ENCODE results near the gene TFEB.
A peak's percentile ranks its signal among the peaks of the same experiment; 100 is the strongest.

TFEB gene

GRCh38 chr6:41680182-41680965 lies 55.0 kb downstream of the TFEB start:
- H4K8ac ChIP-seq (ENCODE audit: low read depth, low read length), result no peak overlapping the region
- H3K9ac ChIP-seq (ENCODE audit: low read length), result no peak overlapping the region
- WGBS (ENCODE audit: extremely low coverage, insufficient coverage, low lambda C conversion rate), result no CpG with 5 or more reads among the region's 11 CpGs
- H3K56ac ChIP-seq (ENCODE audit: low read length), result no peak overlapping the region
- H2BK5ac ChIP-seq (ENCODE audit: low read length), result no peak overlapping the region
- no peak overlapping the region for H2BK15ac ChIP-seq (replicated peaks; ENCODE audit: low read depth)
- DNase-seq, result peak; percentile 26
- H3K79me2 ChIP-seq (ENCODE audit: control insufficient read depth, insufficient read depth, low read length), result no peaks in the 10 kb centered on the region
- H3K27me3 ChIP-seq (ENCODE audit: insufficient read depth, low read length, poor library complexity), result no peaks in the 10 kb centered on the region
- no peak overlapping the region for H2BK120ac ChIP-seq (ENCODE audit: low read depth, low read length)
- H3K4ac ChIP-seq (ENCODE audit: low read depth, low read length), result no peak overlapping the region
- no peaks in the 10 kb centered on the region for H3K36me3 ChIP-seq (ENCODE audit: control insufficient read depth, insufficient read depth, low read length)
- H3K18ac ChIP-seq (ENCODE audit: low read length), result no peak overlapping the region
- no peak overlapping the region for H2AK5ac ChIP-seq (ENCODE audit: low read length)
- H3K79me1 ChIP-seq (ENCODE audit: low read length), result no peaks in the 10 kb centered on the region
- no peak overlapping the region for H4K5ac ChIP-seq (ENCODE audit: low read length)
- H3K4me1 ChIP-seq (ENCODE audit: control insufficient read depth, low read depth, low read length), result peaks cover 1% of the 10 kb centered on the region
- no peak overlapping the region for H3K27ac ChIP-seq (ENCODE audit: low read depth, low read length)
- no peak overlapping the region for H3K23ac ChIP-seq (ENCODE audit: low read length)
- no peak overlapping the region for H3K4me2 ChIP-seq (ENCODE audit: low read length)
- no peak overlapping the region for H3K4me3 ChIP-seq (ENCODE audit: low read length)

- no peak overlapping the region for H2BK120ac ChIP-seq (ENCODE audit: low read depth, low read length)
- H2BK15ac ChIP-seq (replicated peaks; ENCODE audit: low read depth), result no peak overlapping the region
- peaks cover 1% of the 10 kb centered on the region for H3K4me1 ChIP-seq (ENCODE audit: control insufficient read depth, low read depth, low read length)
- no peak overlapping the region for H4K5ac ChIP-seq (ENCODE audit: low read length)
- no peak overlapping the region for H3K9ac ChIP-seq (ENCODE audit: low read length)
- H4K8ac ChIP-seq (ENCODE audit: low read depth, low read length), result no peak overlapping the region
- no peaks in the 10 kb centered on the region for H3K36me3 ChIP-seq (ENCODE audit: control insufficient read depth, insufficient read depth, low read length)
- no peak for DNase-seq
- H3K18ac ChIP-seq (ENCODE audit: low read length), result no peak overlapping the region
- no peak overlapping the region for H3K56ac ChIP-seq (ENCODE audit: low read length)
- WGBS (ENCODE audit: extremely low coverage, insufficient coverage, low lambda C conversion rate), result no CpG with 5 or more reads among the region's 9 CpGs
- H3K23ac ChIP-seq (ENCODE audit: low read length), result no peak overlapping the region
- no peak overlapping the region for H3K27ac ChIP-seq (ENCODE audit: low read depth, low read length)
- H2AK5ac ChIP-seq (ENCODE audit: low read length), result no peak overlapping the region
- H3K79me2 ChIP-seq (ENCODE audit: control insufficient read depth, insufficient read depth, low read length), result no peaks in the 10 kb centered on the region
- H3K79me1 ChIP-seq (ENCODE audit: low read length), result no peaks in the 10 kb centered on the region
- H3K4me3 ChIP-seq (ENCODE audit: low read length), result no peak overlapping the region
- no peaks in the 10 kb centered on the region for H3K27me3 ChIP-seq (ENCODE audit: insufficient read depth, low read length, poor library complexity)
- H3K4me2 ChIP-seq (ENCODE audit: low read length), result no peak overlapping the region
- H2BK5ac ChIP-seq (ENCODE audit: low read length), result no peak overlapping the region
- no peak overlapping the region for H3K4ac ChIP-seq (ENCODE audit: low read depth, low read length)
These were observed 55.7 kb downstream of the TFEB start for GRCh38 chr6:41679696-41680095.

DNA sequence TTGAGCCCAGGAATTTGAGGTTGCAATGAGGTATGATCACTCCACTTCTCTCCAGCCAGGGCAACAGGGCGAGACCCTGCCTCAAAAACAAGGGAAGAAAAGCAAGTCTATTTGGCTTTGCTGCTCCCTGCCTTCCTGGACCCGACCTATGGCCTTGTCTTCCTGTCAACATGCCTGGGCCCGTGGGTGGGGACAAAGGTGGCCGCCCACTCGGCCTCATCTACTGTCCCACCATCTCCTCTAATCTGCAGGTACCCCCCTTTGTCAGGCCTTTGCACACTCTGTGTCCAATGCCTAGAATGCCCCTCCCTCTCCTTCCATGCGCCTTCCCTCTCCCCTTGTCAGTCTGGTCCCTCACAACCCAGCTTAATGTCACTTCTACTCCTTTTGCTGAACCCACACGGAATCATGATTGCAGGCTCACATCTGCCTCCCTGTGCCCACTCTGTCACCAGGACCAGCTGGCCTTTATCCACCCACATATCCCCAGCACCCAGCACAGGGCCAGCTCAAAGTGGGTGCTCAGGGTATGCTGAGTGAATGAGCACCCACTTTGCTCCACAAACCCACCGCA lies 56.8 kb downstream of the TFEB start:
- no peak overlapping the region for H3K4ac ChIP-seq (ENCODE audit: low read depth, low read length)
- no peaks in the 10 kb centered on the region for H3K79me1 ChIP-seq (ENCODE audit: low read length)
- H3K27ac ChIP-seq (ENCODE audit: low read depth, low read length), result no peak overlapping the region
- no peak overlapping the region for H2BK5ac ChIP-seq (ENCODE audit: low read length)
- DNase-seq, result no peak
- H3K18ac ChIP-seq (ENCODE audit: low read length), result no peak overlapping the region
- H3K79me2 ChIP-seq (ENCODE audit: control insufficient read depth, insufficient read depth, low read length), result no peaks in the 10 kb centered on the region
- H3K56ac ChIP-seq (ENCODE audit: low read length), result no peak overlapping the region
- no peak overlapping the region for H3K23ac ChIP-seq (ENCODE audit: low read length)
- no peak overlapping the region for H4K8ac ChIP-seq (ENCODE audit: low read depth, low read length)
- H2BK15ac ChIP-seq (replicated peaks; ENCODE audit: low read depth), result no peak overlapping the region
- H2AK5ac ChIP-seq (ENCODE audit: low read length), result no peak overlapping the region
- H3K4me1 ChIP-seq (ENCODE audit: control insufficient read depth, low read depth, low read length), result peaks cover 1% of the 10 kb centered on the region
- H3K4me3 ChIP-seq (ENCODE audit: low read length), result no peak overlapping the region
- no peaks in the 10 kb centered on the region for H3K27me3 ChIP-seq (ENCODE audit: insufficient read depth, low read length, poor library complexity)
- WGBS (ENCODE audit: extremely low coverage, insufficient coverage, low lambda C conversion rate), result no CpG with 5 or more reads among the region's 8 CpGs
- H3K36me3 ChIP-seq (ENCODE audit: control insufficient read depth, insufficient read depth, low read length), result no peaks in the 10 kb centered on the region
- H4K5ac ChIP-seq (ENCODE audit: low read length), result no peak overlapping the region
- H2BK120ac ChIP-seq (ENCODE audit: low read depth, low read length), result no peak overlapping the region
- H3K4me2 ChIP-seq (ENCODE audit: low read length), result no peak overlapping the region
- H3K9ac ChIP-seq (ENCODE audit: low read length), result no peak overlapping the region

DNA sequence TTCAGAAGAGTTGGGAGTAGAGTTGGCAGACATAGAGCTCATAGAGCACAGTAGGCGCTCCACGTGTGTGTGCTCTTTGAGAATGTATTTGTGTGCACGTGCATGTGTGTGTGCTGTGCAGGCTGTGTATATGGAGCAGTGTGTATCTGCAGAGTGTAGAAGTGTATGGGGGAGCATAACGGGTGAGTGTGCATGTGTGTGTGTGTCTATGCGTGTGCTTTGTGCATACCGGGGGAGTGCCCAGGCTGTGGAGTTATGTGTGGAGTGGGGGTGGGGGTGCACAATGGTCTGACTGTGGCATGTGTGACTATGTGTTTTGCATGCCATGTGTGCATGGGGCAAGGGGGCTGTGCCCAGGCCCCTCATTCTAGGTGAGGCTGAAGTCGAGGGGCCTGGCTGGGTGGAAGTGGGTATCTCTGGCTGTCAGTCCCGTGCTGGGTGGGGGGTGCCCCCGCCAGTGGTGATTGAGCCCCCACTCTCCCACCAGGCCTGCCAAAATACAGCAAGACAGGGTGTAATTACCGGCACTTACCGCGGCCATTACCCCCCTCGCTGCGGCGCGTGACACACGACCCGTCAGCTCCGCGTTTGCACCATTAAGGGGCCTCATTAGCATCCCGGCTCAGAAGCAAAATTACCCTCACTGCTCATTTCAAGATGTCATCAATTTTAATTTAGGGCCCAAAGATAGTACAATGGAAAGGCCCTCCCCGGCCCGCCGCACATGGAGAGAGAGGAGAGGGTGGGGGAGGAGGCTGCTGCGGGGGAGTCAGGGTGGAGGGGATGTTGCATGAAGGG lies 58.1 kb downstream of the TFEB start:
- Histone ChIP-seq H3K27me3 (ENCODE audit: insufficient read depth, low read length, poor library complexity) (no peaks in the 10 kb centered on the region), H2AK5ac (ENCODE audit: low read length) (no peak overlapping the region), H3K18ac (ENCODE audit: low read length) (no peak overlapping the region), H3K4ac (ENCODE audit: low read depth, low read length) (no peak overlapping the region), H4K8ac (ENCODE audit: low read depth, low read length) (no peak overlapping the region), H4K5ac (ENCODE audit: low read length) (no peak overlapping the region), H3K56ac (ENCODE audit: low read length) (no peak overlapping the region), H3K4me3 (ENCODE audit: low read length) (no peak overlapping the region), H3K4me1 (ENCODE audit: control insufficient read depth, low read depth, low read length) (peaks cover 1% of the 10 kb centered on the region), H3K27ac (ENCODE audit: low read depth, low read length) (no peak overlapping the region), H2BK15ac (replicated peaks; ENCODE audit: low read depth) (no peak overlapping the region), H3K9ac (ENCODE audit: low read length) (peak overlapping the region; percentile 30), H3K79me2 (ENCODE audit: control insufficient read depth, insufficient read depth, low read length) (no peaks in the 10 kb centered on the region), H3K4me2 (ENCODE audit: low read length) (no peak overlapping the region), H3K79me1 (ENCODE audit: low read length) (no peaks in the 10 kb centered on the region), H3K23ac (ENCODE audit: low read length) (no peak overlapping the region), H2BK120ac (ENCODE audit: low read depth, low read length) (no peak overlapping the region), H3K36me3 (ENCODE audit: control insufficient read depth, insufficient read depth, low read length) (no peaks in the 10 kb centered on the region), H2BK5ac (ENCODE audit: low read length) (no peak overlapping the region)
- WGBS (ENCODE audit: extremely low coverage, insufficient coverage, low lambda C conversion rate), result no CpG with 5 or more reads among the region's 25 CpGs
- DNase-seq, result no peak

DNA sequence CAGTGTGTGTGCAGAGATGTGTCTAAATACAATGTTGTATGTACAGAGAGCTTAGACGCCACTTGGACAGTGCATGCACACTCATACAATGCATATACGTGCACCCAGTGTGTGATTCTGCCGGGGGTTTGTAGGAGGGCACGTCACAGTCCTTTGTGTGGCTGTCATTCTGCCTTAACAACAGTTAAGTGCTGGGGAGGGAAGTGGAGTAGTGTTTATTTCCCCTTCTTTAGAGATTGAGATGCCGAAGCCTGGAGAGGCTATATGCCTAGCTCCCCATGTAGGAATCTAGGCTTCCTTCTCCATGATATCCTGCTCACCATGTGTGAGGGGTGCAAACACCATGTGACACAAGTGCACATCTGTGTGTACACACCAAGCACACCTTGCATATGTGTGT lies 59.0 kb downstream of the TFEB start:
- no peak for DNase-seq
- no peak overlapping the region for H2BK15ac ChIP-seq (replicated peaks; ENCODE audit: low read depth)
- H2BK120ac ChIP-seq (ENCODE audit: low read depth, low read length), result no peak overlapping the region
- no peak overlapping the region for H3K56ac ChIP-seq (ENCODE audit: low read length)
- no peak overlapping the region for H3K4me2 ChIP-seq (ENCODE audit: low read length)
- H3K23ac ChIP-seq (ENCODE audit: low read length), result no peak overlapping the region
- WGBS (ENCODE audit: extremely low coverage, insufficient coverage, low lambda C conversion rate), result no CpG with 5 or more reads among the region's 5 CpGs
- H3K79me2 ChIP-seq (ENCODE audit: control insufficient read depth, insufficient read depth, low read length), result no peaks in the 10 kb centered on the region
- H2BK5ac ChIP-seq (ENCODE audit: low read length), result no peak overlapping the region
- H2AK5ac ChIP-seq (ENCODE audit: low read length), result no peak overlapping the region
- no peak overlapping the region for H4K5ac ChIP-seq (ENCODE audit: low read length)
- no peak overlapping the region for H3K4ac ChIP-seq (ENCODE audit: low read depth, low read length)
- peaks cover 1% of the 10 kb centered on the region for H3K4me1 ChIP-seq (ENCODE audit: control insufficient read depth, low read depth, low read length)
- H4K8ac ChIP-seq (ENCODE audit: low read depth, low read length), result no peak overlapping the region
- no peak overlapping the region for H3K4me3 ChIP-seq (ENCODE audit: low read length)
- no peak overlapping the region for H3K9ac ChIP-seq (ENCODE audit: low read length)
- H3K79me1 ChIP-seq (ENCODE audit: low read length), result no peaks in the 10 kb centered on the region
- no peak overlapping the region for H3K27ac ChIP-seq (ENCODE audit: low read depth, low read length)
- H3K27me3 ChIP-seq (ENCODE audit: insufficient read depth, low read length, poor library complexity), result no peaks in the 10 kb centered on the region
- no peak overlapping the region for H3K18ac ChIP-seq (ENCODE audit: low read length)
- H3K36me3 ChIP-seq (ENCODE audit: control insufficient read depth, insufficient read depth, low read length), result no peaks in the 10 kb centered on the region

All from mesendoderm (in vitro differentiated cells).